Aorta (tissue), 5 donors: ENCODE measurements around the gene HOXD8. TPM values are rescaled to one million over a fixed set of nuclear protein-coding genes. Genes with fewer than 3 reads are reported as not detected.

ENCODE experiments used
- ATAC-seq: fragments of 200-7000 bp; cut with Tn5 transposase; one replicate; pipeline ENCODE4 v1.9.1; 2022; ENCODE audit warnings: moderate library complexity; ENCODE audit not compliant: low FRiP score
- DNase-seq, 2 donors: peaks; one replicate each; pipeline ENCODE4 v3.0.0-alpha.2; 2020
- H3K27ac ChIP-seq, 2 donors: one replicate each; pipeline ENCODE4 v1.5.1; 2013; ENCODE audit warnings: low read length in 2 of 2, mild to moderate bottlenecking in 2 of 2, moderate library complexity in 2 of 2, control low read depth in 1 of 2, inconsistent platforms in 1 of 2, low read depth in 1 of 2
- H3K27me3 ChIP-seq, 2 donors: one replicate each; pipeline ENCODE4 v1.6.1; 2013; ENCODE audit warnings: control low read depth in 1 of 2, low read length in 1 of 2, mild to moderate bottlenecking in 1 of 2, moderate library complexity in 1 of 2; ENCODE audit not compliant: insufficient read depth in 2 of 2, control insufficient read depth in 1 of 2
- H3K36me3 ChIP-seq, 2 donors: one replicate each; pipeline ENCODE4 v1.6.1; 2013; ENCODE audit warnings: control low read depth in 1 of 2, low read length in 1 of 2, mild to moderate bottlenecking in 1 of 2; ENCODE audit not compliant: insufficient read depth in 2 of 2, control insufficient read depth in 1 of 2
- H3K4me1 ChIP-seq, 2 donors: one replicate each; pipeline ENCODE4 v1.6.1; 2013; ENCODE audit warnings: low read length in 2 of 2, control low read depth in 1 of 2, mild to moderate bottlenecking in 1 of 2, moderate library complexity in 1 of 2; ENCODE audit not compliant: insufficient read depth in 2 of 2, control insufficient read depth in 1 of 2
- H3K4me3 ChIP-seq, 2 donors: one replicate each; pipeline ENCODE4 v1.5.1; 2013; ENCODE audit warnings: low read length in 2 of 2, control low read depth in 1 of 2, mild to moderate bottlenecking in 1 of 2
- H3K9me3 ChIP-seq: one replicate; pipeline ENCODE4 v1.6.1; 2013; ENCODE audit warnings: mild to moderate bottlenecking, low read length; ENCODE audit not compliant: control insufficient read depth
- WGBS, 2 donors: extraction: QIAGEN DNeasy Blood & Tissue Kit; methylation state at CpG; one replicate each; pipeline ENCODE4 v1.1.7; 2013; 5-methylcytosine and 5-hydroxymethylcytosine counted together
- intact Hi-C, 2 donors: fragments of 100-400 bp; cut with DNase I; formaldehyde crosslinking; loops; one replicate each; pipeline versions ENCODE4 v1.14.2 to v1.15.0; 2022
- polyA plus RNA-seq, 2 donors: library from polyadenylated mRNA; stranded (reverse); fragments of 200-250 nt; gene quantifications; one replicate each; pipeline ENCODE4 v1.2.3, GENCODE V29; 2013
- total RNA-seq, 2 donors: library from RNA; stranded (reverse); fragmentation: NEBNext Ultra II Directional; extraction: Animal tissue kit (Norgen Biotek cat#: 25700); gene quantifications; one replicate each; pipeline ENCODE4 v1.2.1, GENCODE V29; 2021
- donor health status: healthy with polysubstance abuse.
- donor health status: Bipolar disorder and iron deficiency.
- donor health status: DM: no; HTN: no; CAD: no.
- donor health status: DM: no; HTN: no; CAD: no.
- donor health status: DM: yes; HTN: yes; CAD: no.

Gene HOXD8
- total and polyA plus RNA-seq, 4 donors = 2.5 to 14.4 (median 9.4) TPM

DNA sequence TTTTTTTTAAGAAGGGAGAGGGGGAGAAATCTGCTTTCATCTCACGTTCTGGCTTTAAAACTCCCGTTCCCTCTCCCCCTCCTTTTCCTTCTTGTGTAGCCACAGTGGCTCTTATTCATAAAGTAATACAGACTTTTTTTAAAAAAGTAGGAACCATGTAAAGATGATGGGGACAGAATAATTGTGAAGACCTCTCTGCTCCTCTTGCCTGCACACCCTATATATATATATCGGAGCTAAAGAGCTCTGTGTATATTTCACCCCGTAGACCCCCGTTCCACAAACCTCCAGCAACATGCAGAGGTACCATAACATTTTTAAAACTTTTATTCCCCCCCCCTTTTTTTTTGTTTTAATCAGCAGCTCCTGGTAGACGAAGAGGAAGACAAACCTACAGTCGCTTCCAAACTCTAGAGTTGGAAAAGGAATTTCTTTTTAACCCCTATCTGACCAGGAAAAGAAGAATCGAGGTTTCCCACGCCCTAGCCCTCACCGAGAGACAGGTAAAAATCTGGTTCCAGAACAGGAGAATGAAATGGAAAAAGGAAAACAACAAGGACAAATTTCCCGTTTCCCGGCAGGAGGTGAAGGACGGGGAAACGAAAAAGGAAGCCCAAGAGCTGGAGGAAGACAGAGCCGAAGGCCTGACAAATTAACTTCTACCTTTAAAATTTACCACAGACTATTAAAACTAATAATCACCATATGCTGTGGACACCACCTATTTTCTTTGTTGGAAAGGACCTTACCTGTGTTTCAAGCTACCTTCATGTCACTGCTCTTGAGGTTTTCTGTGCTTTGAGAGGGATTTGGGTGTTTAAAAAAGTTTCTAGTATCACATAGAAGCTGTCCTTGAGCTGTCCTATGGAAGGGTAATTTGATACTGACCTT, 1.7 kb downstream of the HOXD8 start:
- no peaks in the 10 kb centered on the region for H3K4me1 ChIP-seq
- no peaks in the 10 kb centered on the region for H3K9me3 ChIP-seq
- 50 to 69% methylated on average over 15 of the region's 15 CpGs for WGBS, 2 donors
- ATAC-seq (no peak), DNase-seq (no peak)
- no peak overlapping the region for H3K27ac ChIP-seq
- no peaks in the 10 kb centered on the region for H3K36me3 ChIP-seq
- H3K4me3 ChIP-seq = peak overlapping the region in 1 of 2 donors; percentile 83
- intact Hi-C loops = no loop called here
- no peaks in the 10 kb centered on the region for H3K27me3 ChIP-seq

DNA sequence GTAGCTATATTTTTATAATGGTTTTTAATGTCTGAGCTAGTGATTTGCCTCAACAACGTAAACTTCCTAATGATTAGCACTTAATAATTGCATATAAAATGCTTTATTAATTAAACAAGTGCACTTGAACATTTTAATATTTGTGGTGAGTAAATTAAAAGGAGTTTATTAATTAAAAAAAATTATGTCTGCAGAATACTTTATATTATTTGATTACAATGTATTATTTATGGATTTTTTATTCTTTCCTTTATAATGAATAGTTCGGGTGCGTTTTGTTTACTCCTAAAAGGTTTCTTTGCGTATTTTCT, 2.3 kb downstream of the HOXD8 start:
- no peak overlapping the region for H3K27ac ChIP-seq
- intact Hi-C loops = no loop called here
- H3K36me3 ChIP-seq = no peaks in the 10 kb centered on the region
- no peaks in the 10 kb centered on the region for H3K9me3 ChIP-seq
- ATAC-seq (no peak), DNase-seq (no peak)
- no peak overlapping the region for H3K4me3 ChIP-seq
- H3K4me1 ChIP-seq = no peaks in the 10 kb centered on the region
- 71 to 91% methylated on average over 4 of the region's 4 CpGs for WGBS, 2 donors
- no peaks in the 10 kb centered on the region for H3K27me3 ChIP-seq

DNA sequence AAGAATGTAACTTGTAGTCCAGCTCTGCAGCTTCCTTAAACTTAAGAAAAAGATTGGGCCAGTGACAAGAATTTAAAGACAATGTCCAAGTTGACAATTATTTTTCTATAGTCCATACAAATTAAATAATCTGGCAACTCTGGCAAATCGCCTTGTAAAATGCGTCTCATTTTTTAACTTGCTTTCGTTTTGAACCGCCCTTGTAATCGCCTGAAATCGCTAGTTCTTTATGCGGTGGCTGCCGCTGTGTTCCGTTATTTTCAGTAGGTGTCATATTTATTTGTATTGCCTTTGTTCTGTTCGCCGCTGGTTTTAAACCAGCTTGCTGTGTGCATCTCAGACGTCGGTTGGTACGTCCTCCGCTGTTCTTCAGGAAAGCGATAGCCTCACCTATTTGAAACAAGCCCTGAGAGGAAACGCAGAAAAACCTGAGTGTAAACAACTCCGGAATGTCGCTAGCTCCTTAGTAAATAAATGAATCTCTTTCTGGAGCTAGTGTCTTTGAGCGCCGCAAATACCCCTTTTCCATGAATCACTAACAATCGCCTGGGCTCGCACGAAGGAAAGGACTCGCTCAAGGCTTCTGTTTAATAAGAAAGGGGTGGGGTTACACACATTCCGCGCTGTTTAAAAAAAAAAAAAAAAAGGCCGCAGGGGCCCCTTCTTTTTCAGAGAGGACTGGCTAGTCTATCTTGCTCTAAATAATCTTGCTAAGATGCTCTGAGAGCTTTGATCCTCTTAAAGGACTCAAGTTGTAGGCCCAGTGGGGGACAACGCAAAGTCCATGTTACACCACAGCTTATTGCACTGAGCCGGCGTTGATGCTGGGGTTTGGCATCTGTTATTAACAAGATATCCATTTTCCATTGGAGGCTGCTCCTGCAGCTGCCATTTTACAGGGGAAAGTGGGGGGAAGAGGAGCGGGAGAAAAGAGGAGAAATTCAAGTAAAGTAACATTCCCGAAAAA, 3.0 kb downstream of the HOXD8 start:
- intact Hi-C loops = no loop called here
- Histone ChIP-seq H3K36me3 (no peaks in the 10 kb centered on the region), H3K9me3 (no peaks in the 10 kb centered on the region), H3K4me3 (no peak overlapping the region), H3K4me1 (no peaks in the 10 kb centered on the region), H3K27ac (no peak overlapping the region), H3K27me3 (no peaks in the 10 kb centered on the region)
- DNase-seq = no peak
- WGBS, 2 donors = 64 to 88% methylated on average over 33 of the region's 33 CpGs
- ATAC-seq = no peak

DNA sequence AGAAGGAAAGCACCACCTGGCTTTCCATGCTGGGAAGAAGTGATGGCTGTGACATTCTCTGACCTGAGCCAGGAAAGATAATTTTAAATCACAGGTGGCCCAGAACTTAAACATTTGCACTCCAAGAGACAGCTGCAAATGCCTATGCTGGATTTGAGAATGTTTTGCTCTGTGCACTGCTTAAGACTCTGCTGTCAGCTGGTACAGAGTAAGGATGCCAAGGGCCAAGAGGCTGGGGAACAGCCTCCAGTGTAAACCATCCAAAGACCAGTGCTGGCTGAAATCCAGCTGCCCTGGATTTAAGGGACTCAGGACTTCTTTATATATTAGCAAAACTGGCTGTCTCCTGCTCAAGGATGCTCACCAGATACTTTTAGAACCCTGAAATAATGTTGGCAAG, 3.9 kb downstream of the HOXD8 start:
- Histone ChIP-seq H3K27ac (no peak overlapping the region), H3K4me3 (no peak overlapping the region), H3K4me1 (no peaks in the 10 kb centered on the region), H3K9me3 (no peaks in the 10 kb centered on the region), H3K36me3 (no peaks in the 10 kb centered on the region), H3K27me3 (no peaks in the 10 kb centered on the region)
- intact Hi-C loops = no loop called here
- ATAC-seq (no peak), DNase-seq (peak in 1 of 2 donors; percentile 34)

DNA sequence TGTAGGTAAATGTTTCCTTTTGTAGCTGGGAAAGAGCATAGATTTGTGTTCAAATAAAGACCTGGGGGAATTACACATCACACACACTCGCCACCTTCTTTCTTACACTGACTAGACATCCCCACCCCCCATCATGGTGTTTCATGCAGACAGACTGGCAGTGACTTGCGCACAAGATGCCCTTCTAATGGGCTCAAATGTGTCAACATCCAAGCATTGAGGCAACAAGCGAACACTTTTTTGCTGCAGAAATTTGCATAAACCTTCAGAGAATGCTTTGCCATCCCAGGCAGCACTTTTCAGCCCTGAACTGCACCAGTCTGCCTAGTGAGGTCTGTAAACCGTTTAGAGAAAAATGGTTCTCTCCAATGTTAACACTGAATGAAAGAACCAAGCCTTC, 4.5 kb downstream of the HOXD8 start:
- Histone ChIP-seq H3K4me1 (no peaks in the 10 kb centered on the region), H3K27ac (no peak overlapping the region), H3K9me3 (no peaks in the 10 kb centered on the region), H3K4me3 (no peak overlapping the region), H3K27me3 (no peaks in the 10 kb centered on the region), H3K36me3 (no peaks in the 10 kb centered on the region)
- DNase-seq = no peak
- WGBS, 2 donors = 79 to 90% methylated on average over 4 of the region's 4 CpGs
- ATAC-seq = no peak
- intact Hi-C loops = no loop called here

DNA sequence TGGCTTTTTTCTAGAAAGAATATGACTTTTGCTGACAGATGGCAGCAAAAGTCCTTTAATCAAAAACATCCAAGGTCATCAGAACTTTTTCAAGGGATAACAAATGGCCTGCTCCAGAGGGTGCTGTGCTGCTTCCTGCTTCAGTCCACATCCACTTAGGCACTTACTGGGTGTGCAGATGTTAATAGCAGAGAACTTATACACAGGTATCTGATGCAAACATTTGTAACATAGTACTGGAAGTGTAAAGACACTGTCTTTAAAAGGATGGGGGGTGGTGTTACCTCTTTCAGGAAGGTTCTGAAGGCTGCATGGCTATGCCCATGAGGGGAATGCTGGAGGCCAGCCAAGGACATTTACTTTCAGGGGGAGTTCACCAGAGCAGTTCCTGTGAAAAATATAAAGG, 5.5 kb downstream of the HOXD8 start:
- H3K27ac ChIP-seq = peak overlapping the region in 1 of 2 donors; percentile 4
- intact Hi-C loops = loop anchor here in 1 of 2 donors (5.0 kb wide), 1 partner anchor 417 kb away; no protein-coding TSS in a partner anchor

DNA sequence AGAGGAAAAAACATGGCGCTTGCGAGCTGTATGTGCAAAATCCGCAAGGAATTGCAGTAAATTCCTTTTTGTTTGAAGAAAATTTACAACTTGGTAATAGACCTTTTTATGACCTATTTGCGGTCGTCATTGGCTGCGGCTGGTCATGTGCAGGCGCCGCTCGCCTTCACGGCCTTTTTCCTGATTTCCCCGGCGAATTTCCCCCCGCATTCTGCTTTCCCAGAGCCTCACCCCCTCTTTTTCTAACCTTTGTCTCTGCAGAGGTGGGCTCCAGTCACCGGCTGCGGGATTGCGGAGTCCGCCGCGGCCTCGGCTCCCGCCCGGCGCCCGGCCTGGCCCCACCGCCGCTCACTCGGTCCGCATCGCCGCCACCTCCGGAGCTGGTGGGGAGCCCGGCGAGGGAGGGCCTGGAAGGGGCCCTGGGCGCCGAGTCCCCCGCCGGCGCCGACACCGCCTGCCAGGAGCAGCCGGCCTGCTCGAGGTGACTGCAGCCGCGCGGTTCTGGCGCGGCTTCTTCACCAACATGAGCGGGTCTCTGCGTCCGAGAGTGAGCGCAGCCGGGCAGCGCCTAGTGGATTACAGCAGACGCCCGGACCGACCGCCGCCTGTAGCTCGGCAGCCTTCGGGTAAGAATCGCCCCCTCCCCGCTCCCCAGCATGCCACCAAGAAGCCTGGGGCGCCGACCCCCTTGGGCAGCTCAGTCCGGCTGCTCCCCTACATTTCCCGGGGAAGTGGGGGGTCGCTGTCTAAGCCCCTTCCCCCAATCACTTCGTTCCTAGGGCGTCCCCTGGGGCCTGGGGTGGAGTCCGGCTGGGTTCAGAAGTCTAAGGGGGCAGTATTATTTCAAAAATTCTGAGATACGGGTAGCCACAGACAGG, 7.1 kb downstream of the HOXD8 start:
- WGBS, 2 donors = 1 to 2% methylated on average over 69 to 71 of the region's 71 CpGs
- peak; percentile 50 for ATAC-seq
- H3K27ac ChIP-seq = peak overlapping the region; percentile 73 to 94
- H3K27me3 ChIP-seq = no peaks in the 10 kb centered on the region
- no peaks in the 10 kb centered on the region for H3K4me1 ChIP-seq
- peak in 1 of 2 donors; percentile 82 for DNase-seq
- no peaks in the 10 kb centered on the region for H3K36me3 ChIP-seq
- H3K9me3 ChIP-seq = no peaks in the 10 kb centered on the region
- intact Hi-C loops = loop anchor here in 1 of 2 donors (5.0 kb wide), 1 partner anchor 416 kb away; no protein-coding TSS in a partner anchor
- H3K4me3 ChIP-seq = peak overlapping the region; percentile 84 to 88

More for the DNA sequence above, 5.5 kb downstream of the HOXD8 start:
- DNase-seq (no peak), ATAC-seq (no peak)
- Histone ChIP-seq H3K9me3 (no peaks in the 10 kb centered on the region), H3K36me3 (no peaks in the 10 kb centered on the region), H3K4me3 (no peak overlapping the region), H3K27me3 (no peaks in the 10 kb centered on the region), H3K4me1 (no peaks in the 10 kb centered on the region)

DNA sequence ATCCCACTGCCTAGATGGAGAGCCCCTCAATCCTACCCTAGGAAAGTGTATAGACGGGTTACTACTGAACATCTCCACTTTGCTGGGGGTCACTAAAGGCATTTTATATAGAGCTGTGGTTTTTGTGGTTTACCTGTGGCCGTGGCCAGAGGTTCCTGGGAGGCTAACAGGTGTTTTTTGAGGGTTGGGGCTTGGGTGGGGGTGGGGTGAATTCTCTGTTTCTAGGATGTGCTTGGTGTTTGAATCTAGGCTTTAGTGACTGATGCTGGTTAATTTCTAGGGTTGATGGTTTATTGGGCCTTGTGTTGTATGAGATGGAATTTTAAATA, 7.7 kb downstream of the HOXD8 start:
- Histone ChIP-seq H3K27ac (no peak overlapping the region), H3K4me1 (no peaks in the 10 kb centered on the region), H3K9me3 (no peaks in the 10 kb centered on the region), H3K27me3 (no peaks in the 10 kb centered on the region), H3K4me3 (peak overlapping the region; percentile 84 to 88), H3K36me3 (no peaks in the 10 kb centered on the region)
- ATAC-seq (no peak), DNase-seq (no peak)
- 45 to 48% methylated on average over 2 of the region's 2 CpGs for WGBS, 2 donors
- intact Hi-C loops = loop anchor here in 1 of 2 donors (5.0 kb wide), 1 partner anchor 415 kb away; no protein-coding TSS in a partner anchor
